Pancreas (tissue), 10 donors: ENCODE measurements around the gene UTRN. TPM values are rescaled to one million over a fixed set of nuclear protein-coding genes. Genes with fewer than 3 reads are reported as not detected.

Source experiments
- ATAC-seq, 4 donors: fragments of 200-7000 bp; cut with Tn5 transposase; one replicate each; pipeline versions ENCODE4 v1.8.0 to v1.9.1; 2020; ENCODE audit warnings: mild to moderate bottlenecking in 4 of 4, moderate library complexity in 4 of 4
- DNase-seq, 6 donors: peaks; one replicate each; pipeline ENCODE4 v3.0.0-alpha.2; 2020
- FAIRE-seq: peaks from 2 replicates; lab custom pipeline; 2012; peaks lifted over from hg19 to GRCh38; lab: Jason Lieb, UNC
- H3K27ac ChIP-seq, 4 donors: fragments of 200-600 bp; sonication (generic); 1 replicate in 3 of 4; 2 replicates in 1 of 4; pipeline versions ENCODE4 v1.5.0 to v1.8.0; 2020
- H3K27me3 ChIP-seq, 4 donors: fragments of 200-600 bp; one replicate each; pipeline ENCODE4 v1.8.0; 2021
- H3K36me3 ChIP-seq, 3 donors: fragments of 200-600 bp; sonication (generic) in 1 of 3; one replicate each; pipeline versions ENCODE4 v1.5.0 to v1.8.0; 2020 to 2021
- H3K4me1 ChIP-seq, 3 donors: fragments of 200-600 bp; one replicate each; pipeline ENCODE4 v1.8.0; 2021
- H3K4me3 ChIP-seq, 4 donors: fragments of 200-600 bp; sonication (generic) in 2 of 4; one replicate each; pipeline versions ENCODE4 v1.5.0 to v1.8.0; 2020 to 2021
- H3K9me3 ChIP-seq, 4 donors: fragments of 200-600 bp; one replicate each; pipeline ENCODE4 v1.8.0; 2021
- WGBS, 2 donors: extraction: QIAGEN DNeasy Blood & Tissue Kit; methylation state at CpG; one replicate each; pipeline ENCODE4 v1.1.7; 2013; 5-methylcytosine and 5-hydroxymethylcytosine counted together
- intact Hi-C, 3 donors: fragments of 100-400 bp; cut with DNase I; formaldehyde crosslinking; loops; one replicate each; pipeline versions ENCODE4 v1.11.1 to v1.14.2; 2022
- polyA plus RNA-seq, 2 donors: library from polyadenylated mRNA; stranded (reverse); fragments of 200-250 nt; gene quantifications; one replicate each; pipeline ENCODE4 v1.2.3, GENCODE V29; 2013
- total RNA-seq, 6 donors: library from RNA; stranded (reverse); fragmentation: NEBNext Ultra II Directional in 4 of 6; extraction: Animal tissue kit (Norgen Biotek cat#: 25700) in 4 of 6; gene quantifications; one replicate each; pipeline versions ENCODE4 v1.2.1 to v1.2.4, GENCODE V29; 2021 to 2023
- TF ChIP-seq, protein P1 (sequence below), 4 donors: fragments of 200-600 bp; sonication (generic) in 3 of 4; IDR thresholded peaks; one replicate each; pipeline versions ENCODE4 v1.5.0 to v1.8.0; 2021; ENCODE audit warnings: antibody characterized with exemption in 4 of 4
- donor health status: healthy with polysubstance abuse.
- donor health status: DM: no; HTN: no; CAD: no; lungs with moderate emphysema.
- donor health status: DM: no; HTN: no; CAD: no.
- donor health status: control.
- donor health status: control.
- donor health status: Bipolar disorder and iron deficiency.
- donor health status: DM: yes; HTN: yes; CAD: no.
- donor health status: DM: no; HTN: no; CAD: no.
- donor health status: DM: no; HTN: no; CAD: no.
- donor health status: DM: yes; HTN: yes; CAD: no.

UTRN gene
- 100 to 1,000 TPM in 1 of 6 donors, 10 to 100 TPM in 5; 80.6 to 116 (median 84.8) TPM for total RNA-seq
- 10 to 100 TPM in 1 of 2 donors, 1 to 10 TPM in 1; 10.0 to 19.3 TPM for polyA plus RNA-seq

DNA sequence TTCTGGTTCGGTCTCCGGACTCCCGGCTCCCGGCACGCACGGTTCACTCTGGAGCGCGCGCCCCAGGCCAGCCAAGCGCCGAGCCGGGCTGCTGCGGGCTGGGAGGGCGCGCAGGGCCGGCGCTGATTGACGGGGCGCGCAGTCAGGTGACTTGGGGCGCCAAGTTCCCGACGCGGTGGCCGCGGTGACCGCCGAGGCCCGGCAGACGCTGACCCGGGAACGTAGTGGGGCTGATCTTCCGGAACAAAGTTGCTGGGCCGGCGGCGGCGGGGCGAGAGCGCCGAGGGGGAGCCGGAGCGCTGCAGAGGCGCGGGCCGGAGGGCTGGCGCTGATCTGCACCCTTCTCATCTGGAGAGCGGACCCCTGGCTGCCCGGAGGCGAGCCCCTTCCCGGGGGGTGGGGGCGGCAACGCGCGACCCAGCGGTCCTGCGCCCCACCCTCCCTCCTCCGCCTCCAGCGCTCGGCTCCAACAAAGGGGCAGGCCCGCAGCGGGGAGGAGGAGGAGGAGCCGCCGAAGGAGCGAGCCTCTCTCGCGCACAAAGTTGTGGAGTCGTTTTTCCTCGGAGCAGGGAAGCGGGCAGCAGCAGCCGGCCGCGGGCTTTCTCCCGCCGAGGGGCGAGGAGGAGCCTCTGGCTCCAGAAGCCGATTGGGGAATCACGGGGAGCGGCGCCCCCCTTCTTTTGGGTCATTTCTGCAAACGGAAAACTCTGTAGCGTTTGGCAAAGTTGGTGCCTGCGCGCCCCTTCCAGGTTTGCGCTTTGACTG lies at the start of gene UTRN:
UTRN (plus strand) TSS at position 553 of the 765 bp plus-strand sequence. CDS start 6,494 bp downstream, outside the sequence.
- no peaks in the 10 kb centered on the region for H3K27me3 ChIP-seq
- TF ChIP-seq, protein P1, sequence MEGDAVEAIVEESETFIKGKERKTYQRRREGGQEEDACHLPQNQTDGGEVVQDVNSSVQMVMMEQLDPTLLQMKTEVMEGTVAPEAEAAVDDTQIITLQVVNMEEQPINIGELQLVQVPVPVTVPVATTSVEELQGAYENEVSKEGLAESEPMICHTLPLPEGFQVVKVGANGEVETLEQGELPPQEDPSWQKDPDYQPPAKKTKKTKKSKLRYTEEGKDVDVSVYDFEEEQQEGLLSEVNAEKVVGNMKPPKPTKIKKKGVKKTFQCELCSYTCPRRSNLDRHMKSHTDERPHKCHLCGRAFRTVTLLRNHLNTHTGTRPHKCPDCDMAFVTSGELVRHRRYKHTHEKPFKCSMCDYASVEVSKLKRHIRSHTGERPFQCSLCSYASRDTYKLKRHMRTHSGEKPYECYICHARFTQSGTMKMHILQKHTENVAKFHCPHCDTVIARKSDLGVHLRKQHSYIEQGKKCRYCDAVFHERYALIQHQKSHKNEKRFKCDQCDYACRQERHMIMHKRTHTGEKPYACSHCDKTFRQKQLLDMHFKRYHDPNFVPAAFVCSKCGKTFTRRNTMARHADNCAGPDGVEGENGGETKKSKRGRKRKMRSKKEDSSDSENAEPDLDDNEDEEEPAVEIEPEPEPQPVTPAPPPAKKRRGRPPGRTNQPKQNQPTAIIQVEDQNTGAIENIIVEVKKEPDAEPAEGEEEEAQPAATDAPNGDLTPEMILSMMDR (IDR thresholded peaks at IDR 0.05) = no peak
- peaks cover 0 to 14% (median 13%) of the 10 kb centered on the region in 3 donors for H3K4me1 ChIP-seq
- WGBS, 2 donors = 0% methylated on average over 71 to 84 of the region's 84 CpGs
- H3K36me3 ChIP-seq = no peaks in the 10 kb centered on the region
- no peaks in the 10 kb centered on the region for H3K9me3 ChIP-seq
- DNase-seq = peak; percentile 77 to 89 (median 82)
- ATAC-seq = peak; percentile 70 to 80 (median 76)
- no peak for FAIRE-seq
- intact Hi-C loops = loop anchor here in 1 of 3 donors (10.0 kb wide), 1 partner anchor 190 kb away; no protein-coding TSS in a partner anchor
- H3K27ac ChIP-seq = peak within 1 kb of the TSS; percentile 90 to 99 (median 94)
- peak within 1 kb of the TSS; percentile 83 to 88 (median 87) for H3K4me3 ChIP-seq

DNA sequence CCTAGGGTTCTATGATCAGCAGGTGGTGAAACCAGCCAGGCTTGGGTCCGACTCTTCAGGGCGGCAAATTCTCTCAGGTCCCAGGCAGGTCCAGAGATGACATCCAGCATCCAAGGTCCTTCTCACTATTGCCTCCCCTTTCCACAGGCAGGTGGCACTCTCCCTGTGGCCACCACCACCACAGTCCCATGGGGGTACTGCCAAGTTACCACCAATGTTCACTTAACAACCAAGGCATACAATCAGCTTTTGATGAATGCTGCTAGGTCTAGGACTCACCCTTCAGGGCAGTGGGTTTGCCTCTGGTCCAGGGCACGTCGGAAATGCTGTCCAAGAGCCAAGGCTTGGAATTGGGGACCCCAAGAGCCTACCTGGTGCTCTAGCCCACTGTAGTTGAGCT lies 40.4 kb upstream of the UTRN start:
- ATAC-seq (no peak), DNase-seq (no peak), FAIRE-seq (no peak)
- Histone ChIP-seq H3K27ac (no peak overlapping the region), H3K9me3 (no peaks in the 10 kb centered on the region), H3K4me3 (no peak overlapping the region), H3K36me3 (no peaks in the 10 kb centered on the region), H3K4me1 (no peaks in the 10 kb centered on the region), H3K27me3 (no peaks in the 10 kb centered on the region)
- intact Hi-C loops = no loop called here
- TF ChIP-seq, protein P1 (IDR thresholded peaks at IDR 0.05) = no peak
- WGBS, 2 donors = 92 to 95% methylated on average over 4 of the region's 4 CpGs

GRCh38 chr6:144246988-144247387 lies 38.1 kb upstream of the UTRN start:
- H3K9me3 ChIP-seq = no peaks in the 10 kb centered on the region
- 89 to 92% methylated on average over 5 of the region's 5 CpGs for WGBS, 2 donors
- H3K4me1 ChIP-seq = no peaks in the 10 kb centered on the region
- no peaks in the 10 kb centered on the region for H3K27me3 ChIP-seq
- H3K4me3 ChIP-seq = no peak overlapping the region
- no peak overlapping the region for H3K27ac ChIP-seq
- ATAC-seq (no peak), FAIRE-seq (no peak), DNase-seq (no peak)
- TF ChIP-seq, protein P1 (IDR thresholded peaks at IDR 0.05) = no peak
- intact Hi-C loops = no loop called here
- H3K36me3 ChIP-seq = no peaks in the 10 kb centered on the region

DNA sequence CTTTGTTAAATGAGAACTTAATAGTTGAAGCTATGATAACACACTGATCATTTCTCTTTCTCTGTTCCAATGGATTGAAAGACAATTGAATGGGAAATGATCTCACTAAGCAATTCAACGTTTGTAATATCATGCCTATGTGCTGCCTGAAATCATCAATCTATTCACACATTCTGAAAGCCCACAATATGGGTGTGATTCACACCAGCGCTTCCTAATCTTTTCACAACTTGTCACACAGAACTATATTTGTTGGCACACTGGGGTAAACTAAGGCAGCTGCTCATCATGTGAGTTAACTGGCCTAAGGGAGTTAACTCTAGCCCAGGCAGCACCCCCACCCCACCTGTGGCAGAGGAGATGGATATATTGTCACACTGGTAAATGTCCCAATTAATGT lies 37.1 kb upstream of the UTRN start:
- Histone ChIP-seq H3K27me3 (no peaks in the 10 kb centered on the region), H3K36me3 (no peaks in the 10 kb centered on the region), H3K4me1 (no peaks in the 10 kb centered on the region), H3K27ac (no peak overlapping the region), H3K4me3 (no peak overlapping the region), H3K9me3 (no peaks in the 10 kb centered on the region)
- WGBS, 2 donors = 83 to 91% methylated on average over 2 of the region's 2 CpGs
- ATAC-seq (no peak), FAIRE-seq (no peak), DNase-seq (no peak)
- intact Hi-C loops = no loop called here
- TF ChIP-seq, protein P1 (IDR thresholded peaks at IDR 0.05) = no peak
